Ascending aorta (tissue), 2 donors: ENCODE measurements around the gene SLC1A3. TPM values are rescaled to one million over a fixed set of nuclear protein-coding genes. Genes with fewer than 3 reads are reported as not detected.

Experiments used
- DNase-seq, 2 donors: peaks; one replicate each; pipeline ENCODE4 v3.0.0-alpha.2; 2019; ENCODE audit warnings: low spot score in 2 of 2
- H3K27ac ChIP-seq, 2 donors: fragments of 200-600 bp; sonication (generic); one replicate each; pipeline ENCODE4 v1.5.1; 2016 to 2017; ENCODE audit warnings: mild to moderate bottlenecking in 1 of 2
- H3K27me3 ChIP-seq: fragments of 200-600 bp; sonication (generic); one replicate; pipeline ENCODE4 v1.5.1; 2017
- H3K36me3 ChIP-seq, 2 donors: fragments of 200-600 bp; sonication (generic); one replicate each; pipeline ENCODE4 v1.5.1; 2016
- H3K4me1 ChIP-seq, 2 donors: fragments of 200-600 bp; sonication (generic); one replicate each; pipeline ENCODE4 v1.5.1; 2016 to 2017; ENCODE audit warnings: mild to moderate bottlenecking in 1 of 2
- H3K4me3 ChIP-seq, 2 donors: fragments of 200-600 bp; sonication (generic); one replicate each; pipeline ENCODE4 v1.5.1; 2016 to 2017; ENCODE audit warnings: mild to moderate bottlenecking in 1 of 2
- H3K9me3 ChIP-seq, 2 donors: fragments of 200-600 bp; sonication (generic); one replicate each; pipeline ENCODE4 v1.5.1; 2016
- CTCF ChIP-seq, 3 experiments: fragments of 200-600 bp in 2 of 3; fragments of 450-650 bp in 1 of 3; sonication (generic) in 2 of 3; IDR thresholded peaks; one replicate each; pipeline ENCODE4 v1.5.1; 2016 to 2019; ENCODE audit warnings: antibody characterized with exemption in 3 of 3, mild to moderate bottlenecking in 1 of 3, moderate library complexity in 1 of 3
- intact Hi-C: fragments of 100-400 bp; cut with DNase I; formaldehyde crosslinking; loops from one replicate; pipeline ENCODE4 v1.15.1; 2023
- total RNA-seq: library from RNA; depleted of rRNA; stranded (reverse); fragments of >200 nt; gene quantifications from one replicate; pipeline ENCODE4 v1.1.0, GENCODE V29; 2016

Gene SLC1A3
- total RNA-seq, 1 donor from 2014 or later, result 3.0 TPM

GRCh38 chr5:36691226-36691625, 84.8 kb downstream of the SLC1A3 start:
- intact Hi-C loops, result loop anchor here (5.0 kb wide), 2 partner anchors 34 to 439 kb away; no protein-coding TSS in a partner anchor
- H3K4me1 ChIP-seq, result peaks cover 0 to 15% of the 10 kb centered on the region in 2 donors
- H3K36me3 ChIP-seq, result no peaks in the 10 kb centered on the region
- peak overlapping the region; percentile 20 to 67 for H3K27ac ChIP-seq
- no peaks in the 10 kb centered on the region for H3K27me3 ChIP-seq
- no peaks in the 10 kb centered on the region for H3K9me3 ChIP-seq
- no peak overlapping the region for H3K4me3 ChIP-seq
- no peak for DNase-seq
- no peak for TF ChIP-seq CTCF (IDR thresholded peaks at IDR 0.05)

GRCh38 chr5:36691696-36692371, 85.4 kb downstream of the SLC1A3 start:
- Histone ChIP-seq H3K4me1 (peaks cover 0 to 15% of the 10 kb centered on the region in 2 donors), H3K4me3 (no peak overlapping the region), H3K27ac (peak overlapping the region; percentile 20 to 61), H3K9me3 (no peaks in the 10 kb centered on the region), H3K27me3 (no peaks in the 10 kb centered on the region), H3K36me3 (no peaks in the 10 kb centered on the region)
- intact Hi-C loops, result loop anchor here (2.0 to 5.0 kb wide), 3 partner anchors 35 to 440 kb away; no protein-coding TSS in a partner anchor
- DNase-seq, result no peak
- TF ChIP-seq CTCF (IDR thresholded peaks at IDR 0.05), result no peak

- peaks cover 0 to 15% of the 10 kb centered on the region in 2 donors for H3K4me1 ChIP-seq
- H3K36me3 ChIP-seq, result no peaks in the 10 kb centered on the region
- no peaks in the 10 kb centered on the region for H3K27me3 ChIP-seq
- peak; percentile 55 to 69 (median 68) for TF ChIP-seq CTCF (IDR thresholded peaks at IDR 0.05)
- H3K4me3 ChIP-seq, result peak overlapping the region; percentile 18 to 44
- peak in 1 of 2 donors; percentile 83 for DNase-seq
- intact Hi-C loops, result loop anchor here (1.0 to 5.0 kb wide), 4 partner anchors 36 to 441 kb away; no protein-coding TSS in a partner anchor
- no peaks in the 10 kb centered on the region for H3K9me3 ChIP-seq
- H3K27ac ChIP-seq, result peak overlapping the region; percentile 20 to 61
Observed at GRCh38 chr5:36692791-36693763, 86.7 kb downstream of the SLC1A3 start.

GRCh38 chr5:36694351-36694750, 87.9 kb downstream of the SLC1A3 start:
- Histone ChIP-seq H3K27me3 (no peaks in the 10 kb centered on the region), H3K27ac (no peak overlapping the region), H3K4me3 (no peak overlapping the region), H3K9me3 (no peaks in the 10 kb centered on the region), H3K4me1 (peaks cover 0 to 15% of the 10 kb centered on the region in 2 donors), H3K36me3 (no peaks in the 10 kb centered on the region)
- intact Hi-C loops, result loop anchor here (5.0 kb wide), 2 partner anchors 37 to 442 kb away; no protein-coding TSS in a partner anchor
- TF ChIP-seq CTCF (IDR thresholded peaks at IDR 0.05), result no peak
- DNase-seq, result no peak

GRCh38 chr5:36696059-36696673, 89.8 kb downstream of the SLC1A3 start:
- intact Hi-C loops, result no loop called here
- no peak overlapping the region for H3K4me3 ChIP-seq
- no peak for DNase-seq

More at GRCh38 chr5:36696059-36696673, 89.8 kb downstream of the SLC1A3 start:
- peak in 2 of 3 experiments; percentile 40 to 64 for TF ChIP-seq CTCF (IDR thresholded peaks at IDR 0.05)
- Histone ChIP-seq H3K4me1 (peaks cover 0 to 12% of the 10 kb centered on the region in 2 donors), H3K9me3 (no peaks in the 10 kb centered on the region), H3K27me3 (no peaks in the 10 kb centered on the region), H3K36me3 (no peaks in the 10 kb centered on the region), H3K27ac (no peak overlapping the region)
